BLaER1 treated with 17β-estradiol and CSF1 and Interleukin-3, amounts not matched to agents 10 nM and 100 nM (cell line): Measurements from ENCODE around the gene CDHR3.
A peak's percentile ranks its signal among the peaks of the same experiment; 100 is the strongest.

ENCODE experiments used
- H3K27ac ChIP-seq, 11 experiments: shearing (Covaris generic); formaldehyde crosslinking; 2 replicates each; pipeline ENCODE4 v1.8.1; 2022
- H3K27me3 ChIP-seq, 11 experiments: shearing (Covaris generic); formaldehyde crosslinking; 2 replicates each; pipeline ENCODE4 v1.8.1; 2022
- H3K36me3 ChIP-seq, 11 experiments: shearing (Covaris generic); formaldehyde crosslinking; 2 replicates each; pipeline ENCODE4 v1.8.1; 2022
- H3K4me1 ChIP-seq, 10 experiments: shearing (Covaris generic); formaldehyde crosslinking; 2 replicates each; pipeline ENCODE4 v1.8.1; 2022
- H3K4me2 ChIP-seq, 11 experiments: shearing (Covaris generic); formaldehyde crosslinking; 2 replicates each; pipeline ENCODE4 v1.8.1; 2022
- H3K4me3 ChIP-seq, 10 experiments: shearing (Covaris generic); formaldehyde crosslinking; 2 replicates each; pipeline ENCODE4 v1.8.1; 2022
- H3K9ac ChIP-seq, 11 experiments: shearing (Covaris generic); formaldehyde crosslinking; 2 replicates each; pipeline ENCODE4 v1.8.1; 2022
- H3K9me3 ChIP-seq, 11 experiments: shearing (Covaris generic); formaldehyde crosslinking; replicated peaks in 1 of 11; 2 replicates each; pipeline ENCODE4 v1.8.1; 2022
- H4K20me1 ChIP-seq, 11 experiments: shearing (Covaris generic); formaldehyde crosslinking; 2 replicates each; pipeline ENCODE4 v1.8.1; 2022
- Cebpa-rat ChIP-seq, 11 experiments: shearing (Covaris generic); IDR thresholded peaks; 2 replicates each; pipeline ENCODE4 v1.8.1; 2022

The CDHR3 gene

GRCh38 chr7:106029941-106030340 is 66.9 kb downstream of the CDHR3 start:
- H3K27ac ChIP-seq: no peak overlapping the region
- peaks cover 25 to 66% (median 54%) of the 10 kb centered on the region in 11 experiments for H3K27me3 ChIP-seq
- no peak overlapping the region for H3K9ac ChIP-seq
- H4K20me1 ChIP-seq: no peaks in the 10 kb centered on the region
- peak overlapping the region in 2 of 11 experiments; percentile 58 to 70; a peak in 1 of 22 replicates for H3K4me2 ChIP-seq
- H3K9me3 ChIP-seq: peaks cover 0 to 10% (median 0%) of the 10 kb centered on the region in 11 experiments; a peak in 8 of 22 replicates
- peaks cover 12 to 22% (median 16%) of the 10 kb centered on the region in 10 experiments for H3K4me1 ChIP-seq
- no peak overlapping the region for H3K4me3 ChIP-seq
- no peak for TF ChIP-seq Cebpa-rat (IDR thresholded peaks at IDR 0.05)
- no peaks in the 10 kb centered on the region for H3K36me3 ChIP-seq

- Histone ChIP-seq H3K9me3 (peaks cover 0 to 10% (median 0%) of the 10 kb centered on the region in 11 experiments; a peak in 8 of 22 replicates), H3K36me3 (no peaks in the 10 kb centered on the region), H3K4me2 (peak overlapping the region; percentile 52 to 74 (median 66)), H4K20me1 (no peaks in the 10 kb centered on the region), H3K4me3 (no peak overlapping the region), H3K27me3 (peaks cover 9 to 50% (median 39%) of the 10 kb centered on the region in 11 experiments; a peak in 21 of 22 replicates), H3K27ac (no peak overlapping the region), H3K4me1 (peaks cover 12 to 20% (median 14%) of the 10 kb centered on the region in 10 experiments), H3K9ac (no peak overlapping the region)
- no peak for TF ChIP-seq Cebpa-rat (IDR thresholded peaks at IDR 0.05)
Measured at GRCh38 chr7:106031300-106032035, 68.4 kb downstream of the CDHR3 start.

- H3K9ac ChIP-seq: no peak overlapping the region
- H3K4me1 ChIP-seq: peaks cover 12 to 20% (median 14%) of the 10 kb centered on the region in 10 experiments
- no peak overlapping the region for H3K4me3 ChIP-seq
- no peak overlapping the region for H3K27ac ChIP-seq
- TF ChIP-seq Cebpa-rat (IDR thresholded peaks at IDR 0.05): no peak
- peaks cover 0 to 10% (median 0%) of the 10 kb centered on the region in 11 experiments; a peak in 8 of 22 replicates for H3K9me3 ChIP-seq
- no peaks in the 10 kb centered on the region for H4K20me1 ChIP-seq
- peaks cover 8 to 45% (median 34%) of the 10 kb centered on the region in 11 experiments; a peak in 18 of 22 replicates for H3K27me3 ChIP-seq
- H3K36me3 ChIP-seq: no peaks in the 10 kb centered on the region
- H3K4me2 ChIP-seq: no peak overlapping the region
Measured at GRCh38 chr7:106032295-106032694, 69.2 kb downstream of the CDHR3 start.

- Histone ChIP-seq H3K27ac (no peak overlapping the region), H3K9ac (no peak overlapping the region), H3K4me3 (no peak overlapping the region), H3K36me3 (no peaks in the 10 kb centered on the region), H4K20me1 (no peaks in the 10 kb centered on the region), H3K4me2 (no peak overlapping the region), H3K4me1 (peaks cover 12 to 20% (median 14%) of the 10 kb centered on the region in 10 experiments), H3K27me3 (peaks cover 8 to 39% (median 29%) of the 10 kb centered on the region in 11 experiments; a peak in 18 of 22 replicates), H3K9me3 (peaks cover 0 to 10% (median 0%) of the 10 kb centered on the region in 11 experiments; a peak in 8 of 22 replicates)
- TF ChIP-seq Cebpa-rat (IDR thresholded peaks at IDR 0.05): no peak
Measured at GRCh38 chr7:106033735-106034134, 70.7 kb downstream of the CDHR3 start.

- Histone ChIP-seq H3K4me3 (no peak overlapping the region), H3K36me3 (no peaks in the 10 kb centered on the region), H3K27ac (no peak overlapping the region), H3K4me1 (peaks cover 12 to 20% (median 14%) of the 10 kb centered on the region in 10 experiments), H3K27me3 (peaks cover 8 to 33% (median 25%) of the 10 kb centered on the region in 11 experiments; a peak in 17 of 22 replicates), H3K9ac (no peak overlapping the region), H3K9me3 (peaks cover 0 to 10% (median 0%) of the 10 kb centered on the region in 11 experiments; a peak in 8 of 22 replicates), H3K4me2 (no peak overlapping the region), H4K20me1 (no peaks in the 10 kb centered on the region)
- TF ChIP-seq Cebpa-rat (IDR thresholded peaks at IDR 0.05): no peak
Measured at GRCh38 chr7:106034383-106034782, 71.3 kb downstream of the CDHR3 start.

- no peak overlapping the region for H3K4me3 ChIP-seq
- no peak overlapping the region for H3K9ac ChIP-seq
- 0 out of 22 replicates have a peak, but pooled peaks cover 0 to 3% (median 0%) of the 10 kb centered on the region in 11 experiments for H4K20me1 ChIP-seq
- peaks cover 11 to 13% (median 12%) of the 10 kb centered on the region in 10 experiments for H3K4me1 ChIP-seq
- H3K27ac ChIP-seq: no peak overlapping the region
- no peaks in the 10 kb centered on the region for H3K36me3 ChIP-seq
- peaks cover 0 to 10% (median 0%) of the 10 kb centered on the region in 11 experiments; a peak in 8 of 22 replicates for H3K9me3 ChIP-seq
- no peak overlapping the region for H3K4me2 ChIP-seq
- TF ChIP-seq Cebpa-rat (IDR thresholded peaks at IDR 0.05): no peak
- H3K27me3 ChIP-seq: peaks cover 8 to 21% (median 18%) of the 10 kb centered on the region in 11 experiments; a peak in 14 of 22 replicates
Measured at GRCh38 chr7:106035568-106035967, 72.5 kb downstream of the CDHR3 start.

- H3K4me1 ChIP-seq: peaks cover 7 to 9% (median 8%) of the 10 kb centered on the region in 10 experiments
- H4K20me1 ChIP-seq: 0 out of 22 replicates have a peak, but pooled peaks cover 0 to 4% (median 0%) of the 10 kb centered on the region in 11 experiments
- peaks cover 8 to 17% (median 15%) of the 10 kb centered on the region in 11 experiments; a peak in 14 of 22 replicates for H3K27me3 ChIP-seq
- TF ChIP-seq Cebpa-rat (IDR thresholded peaks at IDR 0.05): no peak
- no peak overlapping the region for H3K4me2 ChIP-seq
- H3K9me3 ChIP-seq: peaks cover 0 to 10% (median 0%) of the 10 kb centered on the region in 11 experiments; a peak in 8 of 22 replicates
- no peaks in the 10 kb centered on the region for H3K36me3 ChIP-seq
- no peak overlapping the region for H3K4me3 ChIP-seq
- no peak overlapping the region for H3K27ac ChIP-seq
- no peak overlapping the region for H3K9ac ChIP-seq
Measured at GRCh38 chr7:106036004-106036403, 72.9 kb downstream of the CDHR3 start.

GRCh38 chr7:106037489-106038176 is 74.6 kb downstream of the CDHR3 start:
- no peaks in the 10 kb centered on the region for H3K36me3 ChIP-seq
- H3K4me3 ChIP-seq: no peak overlapping the region
- peaks cover 0 to 10% (median 0%) of the 10 kb centered on the region in 11 experiments; a peak in 8 of 22 replicates for H3K9me3 ChIP-seq

More at GRCh38 chr7:106037489-106038176, 74.6 kb downstream of the CDHR3 start:
- H3K9ac ChIP-seq: no peak overlapping the region
- H4K20me1 ChIP-seq: 0 out of 22 replicates have a peak, but pooled peaks cover 0 to 4% (median 0%) of the 10 kb centered on the region in 11 experiments
- no peak overlapping the region for H3K27ac ChIP-seq
- no peaks in the 10 kb centered on the region for H3K4me1 ChIP-seq
- H3K4me2 ChIP-seq: no peak overlapping the region
- TF ChIP-seq Cebpa-rat (IDR thresholded peaks at IDR 0.05): no peak
- peaks cover 0 to 3% (median under 1%) of the 10 kb centered on the region in 11 experiments; a peak in 3 of 22 replicates for H3K27me3 ChIP-seq
